ENCODE measurements around the gene TPSB2.
"Not testable (repeated sequence)": the region's sequence is repeated elsewhere in the genome, so short reads cannot be mapped to it uniquely, and the experiment has no call there.

The TPSB2 gene

DNA sequence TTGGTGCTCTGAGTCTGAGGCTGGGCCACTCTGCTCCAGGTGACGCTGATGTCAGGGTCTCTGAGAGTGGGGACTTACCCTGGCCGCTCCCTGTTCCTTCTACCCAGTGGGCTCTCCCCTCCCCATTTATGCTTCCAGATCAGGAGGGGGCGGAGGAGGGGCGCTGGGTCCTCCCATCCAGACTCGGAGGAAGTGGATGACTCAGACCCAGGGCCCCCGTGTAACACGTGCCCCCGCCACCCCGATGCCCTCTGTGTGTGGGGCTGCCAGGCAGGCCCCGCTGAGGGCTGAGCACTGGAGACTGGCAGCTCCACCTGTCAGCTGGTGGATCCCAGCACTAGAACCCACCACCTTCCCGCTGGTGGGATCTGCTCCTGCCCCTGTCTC is at the start of gene TPSB2:
TPSB2 (minus strand) TSS at position 101 of the 387 bp plus-strand sequence. CDS start 233 bp downstream, outside the sequence.
- not testable (repeated sequence) for DNase-seq

DNA sequence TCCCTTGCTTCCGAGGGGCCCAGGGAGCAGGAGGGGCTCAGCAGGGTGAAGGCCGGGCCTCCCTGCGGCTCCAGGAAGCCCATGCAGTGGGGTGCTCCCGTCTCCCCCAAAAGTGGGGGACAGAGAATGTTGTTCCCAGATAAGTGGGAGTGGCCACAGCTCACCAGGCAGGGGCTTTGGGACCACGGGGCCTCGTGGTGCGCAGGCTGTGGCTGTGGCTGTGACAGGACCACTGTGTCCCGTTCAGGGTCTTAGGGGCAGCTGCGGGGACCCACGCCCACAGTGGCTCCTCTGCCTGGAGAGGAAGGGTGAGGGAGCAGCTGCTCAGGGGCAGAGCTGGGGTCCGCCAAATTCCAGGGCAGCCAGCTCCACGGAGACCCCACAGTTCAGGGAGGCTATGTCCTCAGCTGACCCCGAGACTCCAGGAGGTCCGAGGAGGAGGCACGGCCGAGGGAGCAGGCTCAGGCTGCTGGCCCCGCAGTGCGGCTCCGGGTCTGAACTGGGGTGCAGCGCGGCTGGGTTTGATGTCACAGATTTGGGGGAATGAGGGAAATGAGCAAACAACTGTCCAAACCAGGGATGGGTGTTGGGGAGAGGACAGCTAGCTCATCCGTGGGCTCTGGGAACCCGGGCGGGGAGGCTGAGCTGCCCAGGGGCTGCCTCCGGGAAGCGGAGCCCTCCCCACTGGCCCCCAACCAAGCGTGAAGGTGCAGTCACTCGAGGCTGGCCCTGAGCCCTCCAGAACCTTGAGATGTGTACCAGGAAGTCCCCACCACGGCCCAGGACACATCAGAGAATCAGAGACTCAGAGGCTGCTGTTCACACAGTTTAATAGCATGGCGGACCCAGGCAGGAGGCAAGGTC is 49.3 kb upstream of the TPSB2 start:
- no peak for DNase-seq

GRCh38 chr16:1278477-1278876 is 48.5 kb upstream of the TPSB2 start:
- DNase-seq, result no peak

GRCh38 chr16:1277617-1278282 is 47.8 kb upstream of the TPSB2 start:
- DNase-seq, result no peak

DNA sequence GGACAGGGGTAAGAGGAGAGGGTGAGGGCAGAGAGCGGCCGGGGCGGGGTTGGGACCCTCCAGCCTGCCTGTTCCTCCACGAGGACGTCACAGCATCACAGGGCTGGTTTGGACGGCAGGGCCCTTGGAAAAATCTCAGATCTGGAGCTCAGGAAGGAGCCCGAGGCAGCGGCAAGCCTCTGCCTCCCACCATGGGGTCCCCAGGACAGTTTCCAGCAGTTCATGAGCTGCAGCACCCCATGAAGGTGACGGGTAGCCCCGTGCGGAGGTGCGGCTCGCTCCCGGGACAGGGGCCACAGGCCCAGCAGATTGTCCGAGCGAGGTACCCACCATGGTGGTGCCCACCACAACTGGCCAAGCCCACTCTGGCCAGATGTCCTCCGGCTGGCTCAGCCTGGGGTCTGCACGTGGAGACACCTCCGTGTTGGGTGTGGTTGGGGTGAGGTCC is 47.2 kb upstream of the TPSB2 start:
- DNase-seq, result no peak

DNA sequence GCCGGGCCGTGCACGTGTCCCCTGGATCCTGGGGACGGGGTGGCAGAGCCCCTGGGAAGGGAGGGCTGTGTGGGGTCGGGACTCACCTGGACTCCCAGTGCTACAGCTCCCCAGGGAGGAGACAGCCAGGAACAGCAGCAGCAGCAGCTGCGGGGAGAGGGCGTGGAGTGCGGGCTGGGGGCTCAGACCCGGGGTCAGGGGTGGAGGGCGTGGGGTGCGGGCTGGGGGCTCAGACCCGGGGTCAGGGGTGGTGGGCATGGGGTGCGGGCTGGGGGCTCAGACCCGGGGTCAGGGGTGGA is 46.5 kb upstream of the TPSB2 start:
- no peak for DNase-seq

DNA sequence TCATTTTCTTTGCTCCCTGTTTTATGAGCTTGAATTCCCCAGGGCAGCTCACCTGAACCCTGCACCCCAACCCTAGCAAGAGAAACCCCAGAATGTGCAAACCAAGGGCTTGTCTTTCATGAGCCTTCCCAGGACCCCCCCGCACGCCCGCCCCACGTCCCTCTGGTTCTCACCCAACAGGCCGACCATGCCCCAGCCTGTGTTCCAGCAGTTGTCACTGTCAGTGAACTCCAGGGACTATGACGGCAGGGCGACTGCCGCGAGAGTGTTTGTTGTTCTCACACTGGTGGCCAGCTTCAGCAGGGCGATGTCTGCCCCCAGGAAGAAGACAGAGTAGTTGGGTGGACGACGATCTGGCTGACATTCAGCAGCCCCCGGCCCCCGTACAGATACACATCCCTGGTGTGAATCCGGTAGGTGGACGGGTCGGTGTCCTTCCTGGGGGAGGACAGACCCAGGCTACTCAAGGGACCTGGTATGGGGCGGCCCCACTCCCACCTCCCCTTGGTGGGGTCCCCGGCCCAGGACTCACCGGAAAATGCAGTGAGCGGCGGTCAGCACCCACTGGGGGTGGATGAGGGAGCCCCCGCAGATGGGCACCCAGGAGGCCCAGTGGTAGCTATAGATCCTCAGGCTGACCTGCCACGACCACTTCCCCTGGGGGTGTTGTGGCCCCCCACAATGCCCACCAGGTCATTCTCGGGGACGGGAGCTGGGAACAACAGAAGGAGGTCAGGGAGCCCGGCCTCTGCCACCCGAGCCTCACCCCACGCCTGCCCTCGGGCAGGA is 46.0 kb upstream of the TPSB2 start:
- DNase-seq, result no peak

DNA sequence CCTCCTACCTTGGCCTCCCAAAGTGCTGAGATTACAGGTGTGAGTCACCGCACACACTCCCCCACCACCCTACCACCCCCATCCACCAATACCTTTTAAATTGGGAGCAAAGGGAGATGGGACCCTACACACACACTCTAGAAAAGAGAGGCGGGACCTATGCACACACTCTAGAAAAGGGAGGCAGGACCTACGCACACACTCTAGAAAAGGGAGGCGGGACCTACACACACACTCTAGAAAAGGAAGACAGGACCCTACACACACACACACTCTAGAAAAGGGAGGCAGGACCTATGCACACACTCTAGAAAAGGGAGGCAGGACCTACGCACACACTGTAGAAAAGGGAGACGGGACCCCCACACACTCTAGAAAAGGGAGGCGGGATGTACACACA is 44.8 kb upstream of the TPSB2 start:
- no peak for DNase-seq

GRCh38 chr16:1273816-1274215 is 43.8 kb upstream of the TPSB2 start:
- DNase-seq, result no peak

- DNase-seq, result no peak
Measured at GRCh38 chr16:1272453-1273198, 42.6 kb upstream of the TPSB2 start.

- DNase-seq, result not testable (repeated sequence)
Measured at GRCh38 chr16:1271724-1272413, 41.9 kb upstream of the TPSB2 start.

DNA sequence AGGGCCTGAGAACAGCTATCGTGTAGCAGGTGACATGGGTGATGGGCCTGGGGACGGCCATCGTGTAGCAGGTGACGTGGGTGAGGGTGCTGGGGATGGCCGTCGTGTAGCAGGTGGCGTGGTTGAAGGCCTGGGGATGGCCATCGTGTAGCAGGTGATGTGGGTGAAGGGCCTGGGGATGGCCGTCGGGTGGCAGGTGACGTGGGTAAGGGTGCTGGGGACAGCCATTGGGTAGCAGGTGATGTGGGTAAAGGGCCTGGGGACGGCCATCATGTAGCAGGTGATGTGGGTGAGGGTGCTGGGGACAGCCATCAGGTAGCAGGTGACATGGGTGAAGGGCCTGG is 41.4 kb upstream of the TPSB2 start:
- no peak for DNase-seq

DNA sequence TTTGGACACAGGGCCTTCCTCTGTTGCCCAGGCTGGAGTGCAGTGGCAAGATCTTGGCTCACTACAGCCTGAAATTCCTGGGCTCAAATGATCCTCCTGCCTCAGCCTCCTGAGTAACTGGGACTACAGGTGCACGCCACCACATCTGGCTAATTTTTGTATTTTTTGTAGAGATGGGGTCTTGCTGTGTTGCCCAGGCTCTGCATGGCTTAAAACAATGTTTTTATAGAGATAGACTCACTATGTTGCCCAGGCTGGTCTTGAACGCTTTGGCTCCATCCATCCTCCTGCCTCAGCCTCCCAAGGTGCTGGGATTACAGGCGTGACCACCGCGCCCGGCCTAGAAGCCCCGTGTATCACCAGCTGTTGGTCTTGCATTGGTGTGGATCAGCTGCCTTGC is 39.4 kb upstream of the TPSB2 start:
- DNase-seq, result not testable (repeated sequence)

GRCh38 chr16:1265826-1266225 is 35.8 kb upstream of the TPSB2 start:
- DNase-seq, result no peak

- DNase-seq, result no peak
Measured at GRCh38 chr16:1265090-1265630, 35.2 kb upstream of the TPSB2 start.

GRCh38 chr16:1264345-1265089 is 34.5 kb upstream of the TPSB2 start:
- no peak for DNase-seq

- DNase-seq, result no peak
Measured at GRCh38 chr16:1263591-1264344, 33.8 kb upstream of the TPSB2 start.

DNA sequence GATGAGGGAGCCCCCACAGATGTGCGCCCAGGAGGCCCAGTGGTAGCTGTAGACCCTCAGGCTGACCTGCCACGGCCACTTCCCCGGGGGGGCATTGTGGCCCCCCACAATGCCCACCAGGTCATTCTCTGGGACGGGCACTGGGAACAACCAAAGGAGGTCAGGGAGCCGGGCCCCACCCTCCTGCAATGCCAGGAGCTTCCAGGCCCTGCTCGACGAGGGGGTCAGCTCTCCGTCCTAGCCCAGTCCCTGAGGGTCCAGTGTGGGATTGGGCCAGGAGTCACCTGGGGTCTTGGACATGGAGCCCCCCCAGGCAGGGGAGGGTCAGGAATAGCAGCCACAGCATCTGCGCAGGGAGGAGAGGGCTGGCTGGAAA is 32.9 kb upstream of the TPSB2 start:
- DNase-seq, result no peak

DNA sequence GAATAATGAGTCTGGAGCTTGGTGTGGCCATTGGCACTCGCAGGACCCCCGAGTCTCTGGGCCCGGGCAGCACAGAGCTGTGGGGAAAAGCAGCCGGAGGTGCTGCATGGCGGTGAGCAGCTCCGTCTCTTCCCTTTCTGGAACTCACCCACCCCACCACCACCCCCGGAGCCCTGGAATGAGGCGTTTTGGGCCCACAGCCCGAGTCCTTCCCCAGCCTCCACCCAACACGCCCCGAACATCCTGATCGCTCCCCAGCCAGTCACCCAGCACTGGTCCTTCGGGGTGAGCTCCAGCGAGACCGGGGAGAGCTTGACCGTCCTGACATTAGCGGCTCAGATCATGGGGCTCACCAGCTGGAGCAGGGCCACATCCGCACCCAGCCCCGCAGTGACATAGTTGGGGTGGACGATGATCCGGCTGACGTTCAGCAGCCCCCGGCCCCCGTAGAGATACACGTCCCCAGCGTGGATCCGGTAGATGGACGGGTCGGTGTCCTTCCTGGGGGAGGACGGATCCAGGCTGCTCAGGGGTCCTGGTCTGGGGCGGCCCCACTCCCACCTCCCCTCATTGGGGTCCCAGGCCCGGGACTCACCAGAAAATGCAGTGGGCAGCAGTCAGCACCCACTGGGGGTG is 32.3 kb upstream of the TPSB2 start:
- DNase-seq, result no peak

Data from activated CD8-positive, alpha-beta memory T cell treated with anti-CD3 and anti-CD28 coated beads for 24 hours (primary cell).